ENCODE measurements around the gene HMGB4. TPM values are rescaled to one million over a fixed set of nuclear protein-coding genes. Genes with fewer than 3 reads are reported as not detected.

The HMGB4 gene
- total RNA-seq, 1 donor from 2014 or later, result not detected

GRCh38 chr1:33898406-33898805 is 34.5 kb downstream of the HMGB4 start:
- no peak for DNase-seq (ENCODE audit: low read depth)

GRCh38 chr1:33898881-33899280 is 35.0 kb downstream of the HMGB4 start:
- DNase-seq (ENCODE audit: low read depth), result no peak

- DNase-seq (ENCODE audit: low read depth), result no peak
Measured at GRCh38 chr1:33899746-33900145, 35.9 kb downstream of the HMGB4 start.

GRCh38 chr1:33902486-33903209 is 38.8 kb downstream of the HMGB4 start:
- no peak for DNase-seq (ENCODE audit: low read depth)

GRCh38 chr1:33903210-33903589 is 39.3 kb downstream of the HMGB4 start:
- peak; percentile 99 for DNase-seq (ENCODE audit: low read depth)

GRCh38 chr1:33905241-33905640 is 41.4 kb downstream of the HMGB4 start:
- DNase-seq (ENCODE audit: low read depth), result no peak

- DNase-seq (ENCODE audit: low read depth), result no peak
Measured at GRCh38 chr1:33906156-33906555, 42.3 kb downstream of the HMGB4 start.

GRCh38 chr1:33908324-33908956 is 44.6 kb downstream of the HMGB4 start:
- no peak for DNase-seq (ENCODE audit: low read depth)
